Cardiac muscle cell (in vitro differentiated cells and primary cell): ENCODE results near the gene CCDC34. TPM values are rescaled to one million over a fixed set of nuclear protein-coding genes. Genes with fewer than 3 reads are reported as not detected.

Experiments used
- DNase-seq, 2 donors: peaks; one replicate each; pipeline versions ENCODE4 v3.0.0 to v3.0.0-alpha.2; 2010 to 2017; ENCODE audit warnings: low read depth in 1 of 2, low spot score in 1 of 2
- H3K27ac ChIP-seq: fragments of 200-600 bp; sonication (generic); 2 replicates; pipeline ENCODE4 v1.5.1; 2016
- H3K27me3 ChIP-seq: fragments of 200-600 bp; sonication (generic); 2 replicates; pipeline ENCODE4 v1.6.0; 2016; ENCODE audit warnings: control low read depth
- H3K36me3 ChIP-seq: fragments of 200-600 bp; sonication (generic); 2 replicates; pipeline ENCODE4 v1.5.1; 2016; ENCODE audit warnings: control low read depth
- H3K4me1 ChIP-seq: fragments of 200-600 bp; sonication (generic); 2 replicates; pipeline ENCODE4 v1.8.1; 2017; ENCODE audit warnings: low read depth, mild to moderate bottlenecking, mixed run types
- H3K4me3 ChIP-seq: fragments of 200-600 bp; sonication (generic); 2 replicates; pipeline ENCODE4 v1.5.1; 2016; ENCODE audit warnings: mild to moderate bottlenecking
- H3K9me3 ChIP-seq: fragments of 200-600 bp; sonication (generic); 2 replicates; pipeline ENCODE4 v1.5.1; 2017; ENCODE audit warnings: low read depth, mild to moderate bottlenecking, control low read depth
- polyA plus RNA-seq: library from polyadenylated mRNA; unstranded; fragments of >200 nt; fragmentation: Nextera tagmentation; extraction: Ambion mirVana; gene quantifications from 2 replicates; pipeline ENCODE4 v1.2.1, GENCODE V29; 2016
- total RNA-seq: library from RNA; depleted of rRNA; stranded (reverse); fragments of >200 nt; gene quantifications from 2 replicates; pipeline ENCODE4 v1.2.3, GENCODE V29; 2016
- TF ChIP-seq, protein P1 (sequence below): IDR thresholded peaks from 2 replicates; pipeline ENCODE4 v1.5.1; 2012; ENCODE audit warnings: low read depth, mild to moderate bottlenecking, low read length

CCDC34 gene
- total and polyA plus RNA-seq, 2 experiments from 2014 or later = 12.8 to 21.1 TPM

DNA sequence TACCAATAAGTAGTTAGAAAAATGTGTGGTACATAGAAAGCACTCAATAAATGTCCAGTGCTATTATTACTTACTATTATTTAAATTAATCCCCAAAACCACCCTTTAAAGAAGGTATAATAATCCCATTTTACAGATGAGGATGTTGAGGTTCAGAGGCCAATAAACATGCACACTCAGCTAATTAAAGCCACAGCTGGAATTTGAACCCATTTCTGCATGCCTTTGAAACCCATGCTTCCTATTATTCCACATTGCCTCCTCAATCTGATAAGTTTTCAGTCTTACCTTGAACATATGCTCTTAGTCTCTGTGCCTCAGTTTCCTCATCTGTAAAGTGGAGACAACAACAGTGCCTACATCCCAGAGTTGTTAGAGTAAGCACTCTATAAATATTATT, 52.8 kb downstream of the CCDC34 start:
- Histone ChIP-seq H3K27ac (no peak overlapping the region), H3K9me3 (no peaks in the 10 kb centered on the region), H3K4me1 (no peaks in the 10 kb centered on the region), H3K36me3 (no peaks in the 10 kb centered on the region), H3K4me3 (no peak overlapping the region), H3K27me3 (no peaks in the 10 kb centered on the region)
- no peak for DNase-seq
- TF ChIP-seq, protein P1, sequence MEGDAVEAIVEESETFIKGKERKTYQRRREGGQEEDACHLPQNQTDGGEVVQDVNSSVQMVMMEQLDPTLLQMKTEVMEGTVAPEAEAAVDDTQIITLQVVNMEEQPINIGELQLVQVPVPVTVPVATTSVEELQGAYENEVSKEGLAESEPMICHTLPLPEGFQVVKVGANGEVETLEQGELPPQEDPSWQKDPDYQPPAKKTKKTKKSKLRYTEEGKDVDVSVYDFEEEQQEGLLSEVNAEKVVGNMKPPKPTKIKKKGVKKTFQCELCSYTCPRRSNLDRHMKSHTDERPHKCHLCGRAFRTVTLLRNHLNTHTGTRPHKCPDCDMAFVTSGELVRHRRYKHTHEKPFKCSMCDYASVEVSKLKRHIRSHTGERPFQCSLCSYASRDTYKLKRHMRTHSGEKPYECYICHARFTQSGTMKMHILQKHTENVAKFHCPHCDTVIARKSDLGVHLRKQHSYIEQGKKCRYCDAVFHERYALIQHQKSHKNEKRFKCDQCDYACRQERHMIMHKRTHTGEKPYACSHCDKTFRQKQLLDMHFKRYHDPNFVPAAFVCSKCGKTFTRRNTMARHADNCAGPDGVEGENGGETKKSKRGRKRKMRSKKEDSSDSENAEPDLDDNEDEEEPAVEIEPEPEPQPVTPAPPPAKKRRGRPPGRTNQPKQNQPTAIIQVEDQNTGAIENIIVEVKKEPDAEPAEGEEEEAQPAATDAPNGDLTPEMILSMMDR = no peak

DNA sequence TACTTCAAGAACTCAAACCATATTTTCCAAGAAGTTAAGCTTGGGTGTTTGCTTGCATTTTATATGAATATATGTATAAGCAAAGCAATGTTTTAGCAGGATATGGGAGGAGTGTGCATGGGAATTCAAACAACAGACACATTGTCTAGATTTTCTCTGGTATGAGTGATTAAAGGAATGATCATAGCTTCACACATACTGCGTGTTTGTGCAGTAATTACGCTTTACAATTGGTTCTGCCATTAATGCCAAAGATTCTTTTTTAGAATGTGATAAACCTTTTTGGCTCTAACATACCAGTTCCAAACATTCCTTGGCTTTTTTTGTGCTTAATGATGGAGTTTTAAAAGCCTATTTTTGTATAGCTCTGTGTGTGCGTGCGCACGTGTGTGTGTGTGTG, 54.0 kb downstream of the CCDC34 start:
- Histone ChIP-seq H3K9me3 (no peaks in the 10 kb centered on the region), H3K36me3 (no peaks in the 10 kb centered on the region), H3K27ac (no peak overlapping the region), H3K4me1 (no peaks in the 10 kb centered on the region), H3K4me3 (no peak overlapping the region), H3K27me3 (no peaks in the 10 kb centered on the region)
- DNase-seq = peak in 1 of 2 donors; percentile 56
- TF ChIP-seq, protein P1 = no peak

DNA sequence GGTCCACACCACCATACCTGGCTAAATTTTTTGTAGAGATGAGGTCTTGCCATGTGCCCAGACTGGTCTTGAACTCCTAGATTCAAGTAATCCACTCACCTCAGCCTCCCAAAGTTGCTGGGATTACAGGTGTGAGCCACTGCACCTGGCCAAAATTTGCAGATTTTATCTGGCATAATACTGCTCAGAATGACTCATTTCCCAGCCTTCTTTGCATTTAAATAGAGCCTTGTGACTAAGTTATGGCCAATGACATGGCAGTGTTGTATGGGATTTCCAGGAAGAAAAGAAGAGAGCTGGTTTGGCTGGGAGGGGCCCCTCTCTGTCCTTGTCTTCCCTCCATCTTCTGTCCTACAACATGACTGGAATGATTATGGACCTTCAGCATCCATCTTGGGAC, 55.8 kb downstream of the CCDC34 start:
- H3K36me3 ChIP-seq = no peaks in the 10 kb centered on the region
- no peak overlapping the region for H3K27ac ChIP-seq
- H3K4me1 ChIP-seq = no peaks in the 10 kb centered on the region
- no peak overlapping the region for H3K4me3 ChIP-seq
- TF ChIP-seq, protein P1 = no peak
- no peak for DNase-seq
- H3K9me3 ChIP-seq = no peaks in the 10 kb centered on the region
- H3K27me3 ChIP-seq = no peaks in the 10 kb centered on the region

GRCh38 chr11:27305751-27306150, 57.3 kb downstream of the CCDC34 start:
- H3K9me3 ChIP-seq = no peaks in the 10 kb centered on the region
- no peaks in the 10 kb centered on the region for H3K27me3 ChIP-seq
- TF ChIP-seq, protein P1 = no peak
- no peak overlapping the region for H3K4me3 ChIP-seq
- H3K4me1 ChIP-seq = no peaks in the 10 kb centered on the region
- no peak overlapping the region for H3K27ac ChIP-seq
- no peak for DNase-seq
- no peaks in the 10 kb centered on the region for H3K36me3 ChIP-seq

DNA sequence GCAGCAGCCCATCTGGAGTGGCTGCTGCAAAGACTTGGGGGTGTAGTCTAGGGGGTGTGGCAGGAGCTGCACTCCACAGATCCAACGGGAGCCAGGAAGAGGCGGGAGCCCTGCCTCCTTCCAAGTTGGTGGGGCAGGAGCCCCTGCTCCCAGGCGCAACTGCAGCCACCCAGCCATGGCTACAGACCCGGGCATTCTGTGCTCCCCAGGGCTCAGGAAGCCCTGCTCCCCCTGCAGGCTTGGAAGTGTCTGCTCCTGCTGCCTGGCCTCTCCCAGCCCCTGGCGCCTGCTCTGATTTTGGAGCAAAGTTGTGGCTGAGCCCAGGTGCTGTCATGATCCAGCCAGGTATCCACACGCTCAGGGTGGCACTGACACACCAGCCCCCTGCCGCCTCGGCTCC, 58.5 kb downstream of the CCDC34 start:
- no peak for DNase-seq
- no peaks in the 10 kb centered on the region for H3K27me3 ChIP-seq
- H3K36me3 ChIP-seq = no peaks in the 10 kb centered on the region
- H3K27ac ChIP-seq = no peak overlapping the region
- H3K4me3 ChIP-seq = no peak overlapping the region
- TF ChIP-seq, protein P1 = no peak
- no peaks in the 10 kb centered on the region for H3K9me3 ChIP-seq
- no peaks in the 10 kb centered on the region for H3K4me1 ChIP-seq

DNA sequence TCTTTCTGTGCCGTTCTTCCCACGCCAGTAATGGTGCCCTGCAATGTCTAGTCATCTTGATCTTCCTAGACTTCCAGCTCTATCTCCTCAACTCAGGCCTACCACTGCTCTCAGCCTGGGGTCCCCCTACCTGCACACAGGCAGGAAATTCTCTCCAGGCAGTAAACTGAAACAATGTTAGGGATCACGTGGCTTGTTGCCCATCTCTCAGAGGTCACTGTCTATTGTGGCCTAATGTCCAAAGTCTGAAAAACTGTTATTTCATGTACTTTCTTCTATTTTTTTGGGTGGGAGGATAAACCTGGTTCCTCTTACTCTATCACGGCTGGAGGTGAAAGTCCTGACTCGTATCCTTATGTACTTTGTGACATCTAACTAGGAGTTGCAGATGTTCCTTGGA, 59.1 kb downstream of the CCDC34 start:
- Histone ChIP-seq H3K27me3 (no peaks in the 10 kb centered on the region), H3K36me3 (no peaks in the 10 kb centered on the region), H3K27ac (no peak overlapping the region), H3K4me3 (no peak overlapping the region), H3K4me1 (no peaks in the 10 kb centered on the region), H3K9me3 (no peaks in the 10 kb centered on the region)
- no peak for DNase-seq
- TF ChIP-seq, protein P1 = no peak
